HepG2 (cell line): Measurements from ENCODE around the gene TBCD. TPM values are rescaled to one million over a fixed set of nuclear protein-coding genes. Genes with fewer than 3 reads are reported as not detected.

Experiments
- BRCA1 ChIP-seq: sonication (generic); formaldehyde crosslinking; IDR thresholded peaks from 2 replicates; pipeline ENCODE4 v1.4.0; 2020; ENCODE audit warnings: missing genetic modification reagents
- CHCHD3 ChIP-seq: sonication (generic); formaldehyde crosslinking; IDR thresholded peaks from 2 replicates; pipeline ENCODE4 v1.8.0; 2022; ENCODE audit warnings: mild to moderate bottlenecking, missing genetic modification reagents, moderate library complexity
- ERF ChIP-seq: IDR thresholded peaks from 2 replicates; pipeline ENCODE4 v1.6.1; 2018; ENCODE audit warnings: missing biosample characterization, missing genetic modification reagents
- ESRRA ChIP-seq: sonication (generic); formaldehyde crosslinking; IDR thresholded peaks from 2 replicates; pipeline ENCODE4 v1.5.1; 2020; ENCODE audit warnings: mild to moderate bottlenecking, low read depth, missing genetic modification reagents
- MAF1 ChIP-seq: sonication (generic); formaldehyde crosslinking; IDR thresholded peaks from 2 replicates; pipeline ENCODE4 v1.5.0; 2020; ENCODE audit warnings: missing genetic modification reagents, borderline replicate concordance
- MAFF ChIP-seq: IDR thresholded peaks from 2 replicates; pipeline ENCODE4 v1.6.1; 2011; ENCODE audit warnings: low read depth, low read length, improper control_type of control experiment
- NCOR1 ChIP-seq: fragments of 200-600 bp; sonication (generic); IDR thresholded peaks from 2 replicates; pipeline ENCODE4 v1.7.0; 2017; ENCODE audit warnings: antibody characterized with exemption, low read length, borderline replicate concordance
- POGK ChIP-seq: sonication (generic); formaldehyde crosslinking; conservative IDR thresholded peaks from 2 replicates; pipeline ENCODE4 v1.8.0; 2022; ENCODE audit warnings: mild to moderate bottlenecking, moderate library complexity, missing genetic modification reagents
- RARG ChIP-seq: sonication (generic); formaldehyde crosslinking; IDR thresholded peaks from 2 replicates; pipeline ENCODE4 v1.4.0; 2020; ENCODE audit warnings: low read depth, mild to moderate bottlenecking, missing genetic modification reagents
- RBFOX2 ChIP-seq: fragments of 200-400 bp; formaldehyde crosslinking; IDR thresholded peaks from 2 replicates; pipeline ENCODE4 v1.6.1; 2017; ENCODE audit warnings: low read depth, mild to moderate bottlenecking, low read length
- REL ChIP-seq: sonication (generic); formaldehyde crosslinking; conservative IDR thresholded peaks from 2 replicates; pipeline ENCODE4 v1.8.0; 2022; ENCODE audit warnings: mild to moderate bottlenecking, missing genetic modification reagents, moderate library complexity
- SAFB2 ChIP-seq: sonication (generic); formaldehyde crosslinking; IDR thresholded peaks from 2 replicates; pipeline ENCODE4 v1.5.1; 2020; ENCODE audit warnings: missing genetic modification reagents, low read depth, mild to moderate bottlenecking, borderline replicate concordance
- SALL1 ChIP-seq: sonication (generic); formaldehyde crosslinking; IDR thresholded peaks from 2 replicates; pipeline ENCODE4 v1.8.0; 2022; ENCODE audit warnings: mild to moderate bottlenecking, missing genetic modification reagents
- ZFP36L2 ChIP-seq: sonication (generic); formaldehyde crosslinking; IDR thresholded peaks from 2 replicates; pipeline ENCODE4 v1.4.0; 2020; ENCODE audit warnings: missing genetic modification reagents
- ZNF30 ChIP-seq: sonication (generic); formaldehyde crosslinking; IDR thresholded peaks from 2 replicates; pipeline ENCODE4 v1.5.0; 2020; ENCODE audit warnings: mild to moderate bottlenecking, missing genetic modification reagents
- ZNF44 ChIP-seq: sonication (generic); formaldehyde crosslinking; IDR thresholded peaks from 2 replicates; pipeline ENCODE4 v1.5.1; 2020; ENCODE audit warnings: mild to moderate bottlenecking, missing genetic modification reagents
- ZNF510 ChIP-seq: sonication (generic); formaldehyde crosslinking; IDR thresholded peaks from 2 replicates; pipeline ENCODE4 v1.4.0; 2020; ENCODE audit warnings: low read depth, mild to moderate bottlenecking, missing genetic modification reagents
- ZNF75D ChIP-seq: sonication (generic); formaldehyde crosslinking; IDR thresholded peaks from 2 replicates; pipeline ENCODE4 v1.8.1; 2023; ENCODE audit warnings: missing genetic modification reagents, mild to moderate bottlenecking, borderline replicate concordance
- ZNF788 ChIP-seq: sonication (generic); formaldehyde crosslinking; IDR thresholded peaks from 2 replicates; pipeline ENCODE4 v1.5.0; 2020; ENCODE audit warnings: mild to moderate bottlenecking, missing genetic modification reagents, borderline replicate concordance
- ZZZ3 ChIP-seq: sonication (generic); formaldehyde crosslinking; IDR thresholded peaks from 2 replicates; pipeline ENCODE4 v1.4.0; 2020; ENCODE audit warnings: missing genetic modification reagents, mild to moderate bottlenecking, borderline replicate concordance
- polyA plus RNA-seq, 8 experiments: library from polyadenylated mRNA; depleted of rRNA in 3 of 8; stranded (reverse) in 7 of 8; unstranded in 1 of 8; fragments of >200 nt; fragmentation: Illumina TruSeq in 4 of 8; extraction: Trizol in 4 of 8; gene quantifications; 2 replicates each; pipeline versions ENCODE4 v1.2.1 to v1.2.3, GENCODE V29; 2011 to 2016; ENCODE audit warnings: low read depth in 4 of 8, missing spikeins in 1 of 8, mixed read lengths in 1 of 8; ENCODE audit not compliant: insufficient read depth in 1 of 8
- total RNA-seq, 5 experiments: library from RNA; depleted of rRNA; stranded (reverse); fragments of >200 nt; fragmentation: Illumina TruSeq; extraction: Trizol; gene quantifications; 2 replicates each; pipeline ENCODE4 v1.2.3, GENCODE V29; 2016; ENCODE audit warnings: low read depth in 1 of 5
- TF ChIP-seq, protein P1 (sequence below): sonication (generic); formaldehyde crosslinking; IDR thresholded peaks from 2 replicates; pipeline ENCODE4 v1.8.0; 2022; ENCODE audit warnings: mild to moderate bottlenecking, missing genetic modification reagents, moderate library complexity
- TF ChIP-seq, protein P2 (sequence below): sonication (generic); formaldehyde crosslinking; IDR thresholded peaks from 2 replicates; pipeline ENCODE4 v1.4.0; 2020; ENCODE audit warnings: mild to moderate bottlenecking, missing genetic modification reagents, borderline replicate concordance

Gene TBCD
- total and polyA plus RNA-seq, 2 of the 13 experiments (the other 11 are each of a cell fraction or from before 2014, with no cell fraction given), result 33.9 to 54.8 TPM

DNA sequence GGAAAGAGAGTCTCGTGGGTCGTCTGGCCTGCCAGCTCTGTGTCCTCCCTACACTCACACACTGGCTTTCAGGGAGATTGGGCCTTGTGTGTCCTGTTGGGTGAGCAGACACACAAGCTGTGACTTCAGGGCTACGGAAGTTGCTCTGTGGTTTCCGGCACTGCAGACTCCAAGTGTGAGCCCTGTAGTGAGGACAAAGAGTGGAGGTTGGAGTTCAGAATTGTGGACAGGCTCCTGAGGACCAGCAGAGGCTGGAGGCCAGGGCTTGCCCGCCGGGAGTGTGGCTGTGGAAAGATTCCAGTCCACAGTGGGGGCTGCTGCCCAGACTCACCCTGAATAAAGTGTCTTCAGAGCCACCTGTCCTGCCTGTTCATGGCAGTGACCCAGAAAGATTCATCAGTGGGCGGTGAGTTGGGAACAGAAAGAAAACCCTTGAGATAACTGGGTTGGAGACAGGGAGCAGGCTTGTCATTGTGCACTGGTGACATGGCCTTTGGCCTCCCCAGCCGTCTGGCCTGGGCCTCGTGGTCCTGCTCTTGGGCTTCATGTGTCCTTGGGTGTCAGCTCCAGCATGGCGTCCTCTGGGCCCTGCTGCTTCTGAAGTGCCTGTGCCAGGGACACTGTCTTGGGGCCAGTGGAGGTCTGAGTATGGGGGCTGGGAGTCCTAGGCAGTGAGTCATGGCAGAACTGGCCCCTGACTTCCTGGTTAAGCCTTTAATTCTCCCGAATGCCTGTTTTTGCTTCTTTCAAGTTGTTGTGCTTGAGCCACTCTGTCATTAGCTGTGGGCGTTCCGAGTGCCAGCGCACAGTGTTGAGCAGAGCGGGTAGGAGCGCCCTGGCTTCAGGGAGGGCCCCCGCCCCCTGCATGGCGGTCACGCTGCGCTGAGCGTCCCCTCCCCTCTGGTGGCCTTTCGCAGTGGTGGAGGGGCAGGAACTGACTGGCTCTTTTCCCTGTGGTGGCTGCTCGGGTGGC, 107.9 kb downstream of the TBCD start (continued):
- TF ChIP-seq, protein P1, sequence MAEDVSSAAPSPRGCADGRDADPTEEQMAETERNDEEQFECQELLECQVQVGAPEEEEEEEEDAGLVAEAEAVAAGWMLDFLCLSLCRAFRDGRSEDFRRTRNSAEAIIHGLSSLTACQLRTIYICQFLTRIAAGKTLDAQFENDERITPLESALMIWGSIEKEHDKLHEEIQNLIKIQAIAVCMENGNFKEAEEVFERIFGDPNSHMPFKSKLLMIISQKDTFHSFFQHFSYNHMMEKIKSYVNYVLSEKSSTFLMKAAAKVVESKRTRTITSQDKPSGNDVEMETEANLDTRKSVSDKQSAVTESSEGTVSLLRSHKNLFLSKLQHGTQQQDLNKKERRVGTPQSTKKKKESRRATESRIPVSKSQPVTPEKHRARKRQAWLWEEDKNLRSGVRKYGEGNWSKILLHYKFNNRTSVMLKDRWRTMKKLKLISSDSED (CRISPR knock-in tag), result no peak
- no peak for TF ChIP-seq ESRRA (CRISPR knock-in tag)
- no peak for TF ChIP-seq CHCHD3 (CRISPR knock-in tag)
- no peak for TF ChIP-seq MAFF
- no peak for TF ChIP-seq SAFB2
- TF ChIP-seq ZNF44 (CRISPR knock-in tag), result no peak
- no peak for TF ChIP-seq ZNF30 (CRISPR knock-in tag)
- TF ChIP-seq NCOR1, result no peak
- no peak for TF ChIP-seq POGK
- no peak for TF ChIP-seq ERF
- TF ChIP-seq ZNF75D (CRISPR knock-in tag), result no peak
- TF ChIP-seq SALL1 (CRISPR knock-in tag), result peak; percentile 51; the same call in 1 of the 2 replicates
- TF ChIP-seq REL (CRISPR knock-in tag), result no peak
- TF ChIP-seq RBFOX2, result no peak
- TF ChIP-seq ZZZ3 (CRISPR knock-in tag), result no peak
- no peak for TF ChIP-seq RARG (CRISPR knock-in tag)
- no peak for TF ChIP-seq BRCA1 (CRISPR knock-in tag)
- TF ChIP-seq ZFP36L2, result no peak
- TF ChIP-seq ZNF510 (CRISPR knock-in tag), result no peak
- TF ChIP-seq, protein P2, sequence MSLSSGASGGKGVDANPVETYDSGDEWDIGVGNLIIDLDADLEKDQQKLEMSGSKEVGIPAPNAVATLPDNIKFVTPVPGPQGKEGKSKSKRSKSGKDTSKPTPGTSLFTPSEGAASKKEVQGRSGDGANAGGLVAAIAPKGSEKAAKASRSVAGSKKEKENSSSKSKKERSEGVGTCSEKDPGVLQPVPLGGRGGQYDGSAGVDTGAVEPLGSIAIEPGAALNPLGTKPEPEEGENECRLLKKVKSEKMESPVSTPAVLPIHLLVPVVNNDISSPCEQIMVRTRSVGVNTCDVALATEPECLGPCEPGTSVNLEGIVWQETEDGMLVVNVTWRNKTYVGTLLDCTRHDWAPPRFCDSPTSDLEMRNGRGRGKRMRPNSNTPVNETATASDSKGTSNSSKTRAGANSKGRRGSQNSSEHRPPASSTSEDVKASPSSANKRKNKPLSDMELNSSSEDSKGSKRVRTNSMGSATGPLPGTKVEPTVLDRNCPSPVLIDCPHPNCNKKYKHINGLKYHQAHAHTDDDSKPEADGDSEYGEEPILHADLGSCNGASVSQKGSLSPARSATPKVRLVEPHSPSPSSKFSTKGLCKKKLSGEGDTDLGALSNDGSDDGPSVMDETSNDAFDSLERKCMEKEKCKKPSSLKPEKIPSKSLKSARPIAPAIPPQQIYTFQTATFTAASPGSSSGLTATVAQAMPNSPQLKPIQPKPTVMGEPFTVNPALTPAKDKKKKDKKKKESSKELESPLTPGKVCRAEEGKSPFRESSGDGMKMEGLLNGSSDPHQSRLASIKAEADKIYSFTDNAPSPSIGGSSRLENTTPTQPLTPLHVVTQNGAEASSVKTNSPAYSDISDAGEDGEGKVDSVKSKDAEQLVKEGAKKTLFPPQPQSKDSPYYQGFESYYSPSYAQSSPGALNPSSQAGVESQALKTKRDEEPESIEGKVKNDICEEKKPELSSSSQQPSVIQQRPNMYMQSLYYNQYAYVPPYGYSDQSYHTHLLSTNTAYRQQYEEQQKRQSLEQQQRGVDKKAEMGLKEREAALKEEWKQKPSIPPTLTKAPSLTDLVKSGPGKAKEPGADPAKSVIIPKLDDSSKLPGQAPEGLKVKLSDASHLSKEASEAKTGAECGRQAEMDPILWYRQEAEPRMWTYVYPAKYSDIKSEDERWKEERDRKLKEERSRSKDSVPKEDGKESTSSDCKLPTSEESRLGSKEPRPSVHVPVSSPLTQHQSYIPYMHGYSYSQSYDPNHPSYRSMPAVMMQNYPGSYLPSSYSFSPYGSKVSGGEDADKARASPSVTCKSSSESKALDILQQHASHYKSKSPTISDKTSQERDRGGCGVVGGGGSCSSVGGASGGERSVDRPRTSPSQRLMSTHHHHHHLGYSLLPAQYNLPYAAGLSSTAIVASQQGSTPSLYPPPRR (CRISPR knock-in tag), result no peak
- TF ChIP-seq ZNF788, result no peak
- no peak for TF ChIP-seq MAF1 (CRISPR knock-in tag)
